ENCODE measurements around the gene PNRC1.
A peak's percentile ranks its signal among the peaks of the same experiment; 100 is the strongest.
"Not testable (repeated sequence)": the region's sequence is repeated elsewhere in the genome, so short reads cannot be mapped to it uniquely, and the experiment has no call there.

The PNRC1 gene

DNA sequence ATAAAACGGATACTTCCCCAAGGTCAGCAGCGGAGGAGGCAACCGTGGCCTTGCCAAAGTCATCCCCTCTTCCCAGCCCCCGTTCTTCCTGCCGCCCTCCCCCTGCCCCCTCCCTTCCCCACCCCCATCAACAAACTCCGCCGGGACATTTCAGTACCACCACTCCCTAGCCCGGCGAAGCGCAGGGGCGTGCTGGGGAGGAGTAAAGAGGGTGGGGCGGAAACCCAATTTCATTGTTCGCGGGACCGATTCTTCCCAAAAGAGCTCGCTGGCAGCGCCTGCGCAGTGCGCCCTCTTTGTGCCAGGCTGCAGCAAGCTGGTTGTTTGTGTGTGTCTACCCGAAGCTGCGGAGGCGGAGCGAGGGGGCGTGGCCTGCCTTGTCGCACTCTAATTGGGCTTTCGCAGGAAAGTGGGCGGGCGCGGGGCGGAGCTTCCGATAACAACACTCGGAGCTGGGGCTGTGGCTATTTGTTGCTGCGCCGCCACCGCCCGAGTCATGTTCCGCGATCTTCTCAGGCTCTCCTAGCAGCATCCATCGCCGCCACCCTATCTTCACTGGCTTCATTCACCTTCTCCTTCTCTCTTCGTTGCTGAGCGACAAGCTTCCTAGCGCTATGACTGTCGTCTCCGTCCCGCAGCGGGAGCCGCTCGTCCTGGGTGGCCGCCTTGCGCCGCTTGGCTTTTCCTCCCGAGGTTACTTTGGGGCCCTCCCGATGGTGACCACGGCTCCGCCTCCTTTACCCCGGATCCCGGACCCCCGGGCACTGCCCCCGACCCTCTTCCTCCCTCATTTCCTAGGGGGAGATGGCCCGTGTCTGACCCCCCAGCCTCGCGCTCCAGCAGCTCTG, at the start of gene PNRC1:
Gene PNRC1 (plus strand): TSS at position 471 of the 848 bp plus-strand sequence. CDS start 144 bp downstream, at position 615.
- peak; percentile 98 for DNase-seq (ENCODE audit: low read depth)
- peak within 1 kb of the TSS; percentile 99 for H3K4me3 ChIP-seq (ENCODE audit: low read depth, low read length)
- TF ChIP-seq, protein P1, sequence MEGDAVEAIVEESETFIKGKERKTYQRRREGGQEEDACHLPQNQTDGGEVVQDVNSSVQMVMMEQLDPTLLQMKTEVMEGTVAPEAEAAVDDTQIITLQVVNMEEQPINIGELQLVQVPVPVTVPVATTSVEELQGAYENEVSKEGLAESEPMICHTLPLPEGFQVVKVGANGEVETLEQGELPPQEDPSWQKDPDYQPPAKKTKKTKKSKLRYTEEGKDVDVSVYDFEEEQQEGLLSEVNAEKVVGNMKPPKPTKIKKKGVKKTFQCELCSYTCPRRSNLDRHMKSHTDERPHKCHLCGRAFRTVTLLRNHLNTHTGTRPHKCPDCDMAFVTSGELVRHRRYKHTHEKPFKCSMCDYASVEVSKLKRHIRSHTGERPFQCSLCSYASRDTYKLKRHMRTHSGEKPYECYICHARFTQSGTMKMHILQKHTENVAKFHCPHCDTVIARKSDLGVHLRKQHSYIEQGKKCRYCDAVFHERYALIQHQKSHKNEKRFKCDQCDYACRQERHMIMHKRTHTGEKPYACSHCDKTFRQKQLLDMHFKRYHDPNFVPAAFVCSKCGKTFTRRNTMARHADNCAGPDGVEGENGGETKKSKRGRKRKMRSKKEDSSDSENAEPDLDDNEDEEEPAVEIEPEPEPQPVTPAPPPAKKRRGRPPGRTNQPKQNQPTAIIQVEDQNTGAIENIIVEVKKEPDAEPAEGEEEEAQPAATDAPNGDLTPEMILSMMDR (IDR thresholded peaks at IDR 0.05; ENCODE audit: low read depth, low read length, missing control alignments), result no peak

DNA sequence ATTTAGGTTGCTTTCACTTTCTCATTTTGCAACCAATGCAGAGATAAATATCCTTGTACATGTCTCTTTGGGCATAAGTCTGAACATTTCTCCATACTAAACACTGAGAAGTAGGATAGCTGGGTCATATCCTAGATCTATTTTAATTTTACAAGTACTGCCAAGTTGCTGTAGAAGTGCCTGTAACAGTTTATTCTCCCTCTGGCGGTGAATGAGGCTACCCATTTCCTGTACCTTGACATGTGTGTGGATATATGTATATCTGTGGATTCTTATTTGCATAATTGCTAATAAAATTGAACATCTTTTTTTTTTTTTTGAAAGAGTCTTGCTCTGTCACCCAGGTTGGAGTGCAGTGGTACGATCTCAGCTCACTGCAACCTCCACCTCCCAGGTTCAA, 48.0 kb upstream of the PNRC1 start:
- no peak overlapping the region for H3K4me3 ChIP-seq (ENCODE audit: low read depth, low read length)
- TF ChIP-seq, protein P1 (IDR thresholded peaks at IDR 0.05; ENCODE audit: low read depth, low read length, missing control alignments), result peak; percentile 20
- no peak for DNase-seq (ENCODE audit: low read depth)

DNA sequence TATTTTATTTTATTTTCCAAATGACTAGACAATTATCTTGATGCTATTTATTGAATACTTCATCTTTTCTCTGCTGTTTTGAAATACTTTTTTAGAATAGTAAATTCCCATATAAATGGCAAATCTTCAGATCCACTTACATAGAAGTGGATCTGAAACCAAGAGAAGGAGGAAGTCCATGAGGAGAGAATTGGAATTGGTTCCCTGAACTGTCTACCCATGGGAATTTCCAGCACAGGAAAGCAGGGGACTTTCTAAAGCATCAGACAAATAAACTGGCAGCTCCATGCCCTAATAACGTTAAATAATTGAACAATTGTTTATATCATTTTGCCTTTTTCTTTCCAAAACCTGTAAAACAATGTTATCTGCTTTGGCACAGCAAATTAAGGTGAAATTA, 47.1 kb upstream of the PNRC1 start:
- DNase-seq (ENCODE audit: low read depth), result no peak
- no peak overlapping the region for H3K4me3 ChIP-seq (ENCODE audit: low read depth, low read length)
- TF ChIP-seq, protein P1 (IDR thresholded peaks at IDR 0.05; ENCODE audit: low read depth, low read length, missing control alignments), result no peak

DNA sequence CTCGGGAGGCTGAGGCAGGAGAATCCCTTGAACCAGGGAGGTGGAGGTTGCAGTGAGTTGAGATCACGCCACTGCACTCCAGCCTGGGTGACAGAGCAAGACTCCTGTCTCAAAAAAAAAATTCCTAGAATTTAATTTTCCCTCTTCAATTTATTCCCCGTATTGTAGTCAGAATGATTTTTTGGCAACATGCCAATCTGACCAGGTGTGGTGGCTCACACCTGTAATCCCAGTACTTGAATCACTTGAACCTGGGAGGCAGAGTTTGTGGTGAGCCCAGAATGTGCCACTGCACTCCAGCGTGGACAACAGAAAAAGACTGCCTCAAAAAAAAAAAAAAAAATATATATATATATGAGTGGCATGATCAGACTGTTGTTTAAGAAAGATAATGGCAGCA, 46.4 kb upstream of the PNRC1 start:
- not testable (repeated sequence) for DNase-seq (ENCODE audit: low read depth); H3K4me3 ChIP-seq (ENCODE audit: low read depth, low read length)

DNA sequence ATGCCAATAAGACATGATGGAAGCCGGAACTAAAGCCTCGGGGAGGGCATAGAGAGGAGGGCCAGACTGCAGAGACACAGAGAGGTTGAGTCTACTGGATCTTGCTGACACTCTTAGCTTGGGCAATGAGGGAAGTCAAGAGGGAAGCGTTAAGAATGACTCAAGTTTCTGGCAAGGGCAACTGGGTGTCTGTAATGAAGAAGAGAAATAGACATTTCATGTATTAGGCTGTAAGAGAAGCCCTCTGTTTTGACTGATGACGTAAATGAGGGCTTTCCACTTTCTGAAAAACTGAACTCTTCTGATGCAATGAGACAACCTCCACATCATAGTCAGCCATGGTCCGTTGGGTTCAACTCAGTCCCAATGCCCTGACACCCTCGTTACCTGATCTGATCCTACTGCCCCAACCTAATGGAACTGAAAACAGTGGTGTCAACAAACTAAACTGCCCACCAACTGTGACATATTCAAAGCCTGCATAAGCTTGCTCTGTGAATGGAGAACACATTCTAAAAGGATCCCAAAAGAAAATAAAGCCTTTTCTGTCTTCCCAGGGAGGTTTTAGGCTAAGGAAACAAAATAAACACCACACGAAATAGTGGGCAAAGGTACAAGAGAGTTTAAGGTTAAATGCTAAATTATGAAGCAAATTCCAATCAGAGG, 45.8 kb upstream of the PNRC1 start:
- TF ChIP-seq, protein P1 (IDR thresholded peaks at IDR 0.05; ENCODE audit: low read depth, low read length, missing control alignments), result no peak
- DNase-seq (ENCODE audit: low read depth), result no peak
- no peak overlapping the region for H3K4me3 ChIP-seq (ENCODE audit: low read depth, low read length)

DNA sequence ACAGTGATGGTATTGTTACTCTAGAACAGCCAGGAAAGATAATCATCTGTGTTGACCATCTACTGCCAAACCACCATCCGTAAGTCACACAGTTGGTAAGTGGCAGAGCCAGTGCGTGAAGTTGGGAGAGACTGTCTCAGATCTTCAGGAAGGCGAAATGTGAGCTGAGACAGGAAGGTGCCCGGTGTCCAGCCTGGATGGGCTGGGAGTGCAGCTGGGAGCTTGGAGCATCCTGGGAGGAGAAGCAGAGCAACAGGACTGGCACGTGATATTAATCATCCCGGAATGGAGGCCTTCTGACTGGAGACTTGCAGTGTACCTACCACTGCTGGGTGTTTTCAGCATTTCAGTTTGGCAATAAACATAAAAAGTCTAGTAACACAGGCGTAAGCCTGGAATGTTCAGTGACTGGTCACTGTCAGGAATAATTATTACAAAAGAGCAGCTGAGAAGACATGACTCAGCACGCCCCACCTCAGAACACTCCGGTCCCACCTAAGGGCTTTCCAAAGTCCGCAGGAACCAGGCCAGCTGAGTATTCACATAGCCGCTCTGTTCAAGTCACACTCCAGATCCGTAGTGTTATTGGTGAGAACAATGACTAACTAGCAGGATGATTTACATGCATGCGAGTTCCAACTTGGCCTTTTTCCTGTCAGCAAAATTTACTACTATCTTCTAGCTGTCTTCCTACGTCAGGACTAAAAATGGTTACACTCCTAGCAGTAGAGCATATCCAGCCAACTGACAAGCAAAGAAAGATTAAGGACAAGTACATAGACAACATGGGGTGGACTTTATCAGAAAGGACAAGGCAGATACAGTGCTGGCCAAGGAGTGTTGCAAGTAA, 45.1 kb upstream of the PNRC1 start:
- H3K4me3 ChIP-seq (ENCODE audit: low read depth, low read length), result no peak overlapping the region
- DNase-seq (ENCODE audit: low read depth), result no peak
- TF ChIP-seq, protein P1 (IDR thresholded peaks at IDR 0.05; ENCODE audit: low read depth, low read length, missing control alignments), result no peak
